ENCODE results near the gene MELTF. TPM values are rescaled to one million over a fixed set of nuclear protein-coding genes. Genes with fewer than 3 reads are reported as not detected.

The MELTF gene
- polyA plus RNA-seq, 1 experiment = 1.8 TPM

DNA sequence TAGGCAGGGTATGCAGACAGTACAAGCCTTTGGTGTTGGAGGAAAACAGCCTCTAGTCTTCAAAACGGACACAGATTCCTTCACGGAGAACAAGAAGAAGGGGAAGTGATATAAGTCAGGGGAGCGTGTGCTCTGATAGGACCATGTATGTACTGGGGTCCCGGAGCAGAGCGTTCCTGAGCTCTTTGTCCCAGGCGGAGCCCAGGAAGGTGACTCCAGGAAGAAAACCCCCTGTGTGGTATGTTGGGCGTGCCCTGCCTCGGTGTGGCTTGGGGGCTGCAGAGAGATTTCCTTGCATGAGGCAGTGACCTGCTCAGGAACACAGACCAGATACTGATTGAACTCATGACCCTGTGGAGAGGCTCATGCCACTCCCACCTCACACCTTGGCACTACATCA is 21.7 kb downstream of the MELTF start:
- DNase-seq (ENCODE audit: low read depth) = no peak
- ChIA-PET CTCF (interaction anchor here (2.5 kb wide), 1 partner anchor 22 kb away, joined by 12 read pairs; the partner anchor contains the start of gene MELTF), POLR2A (no interaction called here)
- Histone ChIP-seq H3K36me3 (ENCODE audit: control insufficient read depth, insufficient read depth, low read length) (no peaks in the 10 kb centered on the region), H3K4me3 (ENCODE audit: low read depth, low read length) (no peak overlapping the region), H3K27me3 (ENCODE audit: control insufficient read depth, insufficient read depth, low read length) (no peaks in the 10 kb centered on the region)
- TF ChIP-seq, protein P1, sequence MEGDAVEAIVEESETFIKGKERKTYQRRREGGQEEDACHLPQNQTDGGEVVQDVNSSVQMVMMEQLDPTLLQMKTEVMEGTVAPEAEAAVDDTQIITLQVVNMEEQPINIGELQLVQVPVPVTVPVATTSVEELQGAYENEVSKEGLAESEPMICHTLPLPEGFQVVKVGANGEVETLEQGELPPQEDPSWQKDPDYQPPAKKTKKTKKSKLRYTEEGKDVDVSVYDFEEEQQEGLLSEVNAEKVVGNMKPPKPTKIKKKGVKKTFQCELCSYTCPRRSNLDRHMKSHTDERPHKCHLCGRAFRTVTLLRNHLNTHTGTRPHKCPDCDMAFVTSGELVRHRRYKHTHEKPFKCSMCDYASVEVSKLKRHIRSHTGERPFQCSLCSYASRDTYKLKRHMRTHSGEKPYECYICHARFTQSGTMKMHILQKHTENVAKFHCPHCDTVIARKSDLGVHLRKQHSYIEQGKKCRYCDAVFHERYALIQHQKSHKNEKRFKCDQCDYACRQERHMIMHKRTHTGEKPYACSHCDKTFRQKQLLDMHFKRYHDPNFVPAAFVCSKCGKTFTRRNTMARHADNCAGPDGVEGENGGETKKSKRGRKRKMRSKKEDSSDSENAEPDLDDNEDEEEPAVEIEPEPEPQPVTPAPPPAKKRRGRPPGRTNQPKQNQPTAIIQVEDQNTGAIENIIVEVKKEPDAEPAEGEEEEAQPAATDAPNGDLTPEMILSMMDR (IDR thresholded peaks at IDR 0.05; ENCODE audit: insufficient read depth, low read depth, low read length) = no peak

DNA sequence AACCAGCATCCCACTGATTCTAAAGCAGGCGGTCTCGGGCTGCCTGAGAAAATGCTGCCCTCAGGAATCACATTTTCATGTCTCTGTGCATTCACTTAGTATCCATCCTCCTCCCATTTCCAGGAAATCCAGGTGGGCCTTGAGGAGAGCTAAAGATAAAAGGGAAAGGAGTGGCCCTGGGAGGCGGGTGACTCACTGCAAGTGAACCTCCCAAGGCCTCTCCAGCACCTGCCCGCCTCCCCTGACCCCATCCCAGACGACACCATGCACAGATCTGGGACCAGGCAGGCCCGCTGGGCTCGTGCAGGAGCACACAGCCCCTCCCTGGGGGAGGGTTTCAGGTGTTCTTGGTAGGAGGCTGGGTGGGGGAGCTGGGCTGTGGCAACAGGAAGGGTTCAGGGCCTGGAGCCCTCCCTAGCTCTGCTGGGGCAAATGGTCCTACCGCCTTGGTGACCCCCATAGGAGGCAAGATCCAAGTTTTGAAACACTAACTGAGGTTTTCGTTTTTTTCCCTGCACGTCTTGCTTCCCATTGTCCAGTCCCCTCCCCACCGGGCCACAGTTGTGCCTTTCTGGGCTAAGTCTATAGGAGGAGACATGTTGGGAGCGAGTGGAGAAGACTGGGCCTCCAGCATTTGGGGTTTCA is 22.2 kb downstream of the MELTF start:
- TF ChIP-seq, protein P1 (IDR thresholded peaks at IDR 0.05; ENCODE audit: insufficient read depth, low read depth, low read length) = no peak
- ChIA-PET POLR2A (no interaction called here), CTCF (interaction anchor here (1.5 kb wide), 1 partner anchor 22 kb away, joined by 8 read pairs; the partner anchor contains the start of gene MELTF)
- Histone ChIP-seq H3K4me3 (ENCODE audit: low read depth, low read length) (no peak overlapping the region), H3K36me3 (ENCODE audit: control insufficient read depth, insufficient read depth, low read length) (no peaks in the 10 kb centered on the region), H3K27me3 (ENCODE audit: control insufficient read depth, insufficient read depth, low read length) (no peaks in the 10 kb centered on the region)
- DNase-seq (ENCODE audit: low read depth) = no peak

DNA sequence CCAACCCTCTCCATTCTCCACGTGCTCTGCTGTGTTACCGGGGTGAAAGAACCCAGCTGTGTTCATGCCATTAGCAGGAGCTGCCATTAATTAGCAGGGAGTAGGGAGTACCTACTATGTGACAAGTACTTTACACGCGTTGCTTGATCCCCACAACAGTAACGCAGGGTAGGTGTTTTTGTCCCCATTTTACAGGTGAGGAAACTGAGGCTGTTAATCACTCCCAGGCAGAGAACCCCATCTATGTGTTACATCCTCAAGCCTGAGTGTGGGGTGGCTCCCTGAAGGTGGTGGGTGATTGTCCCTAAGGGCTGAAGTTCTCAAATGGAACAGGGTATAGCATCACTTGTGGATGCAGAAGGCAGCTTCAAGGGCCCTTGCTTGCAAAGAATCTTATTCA is 22.8 kb downstream of the MELTF start:
- DNase-seq (ENCODE audit: low read depth) = no peak
- CTCF ChIA-PET = interaction anchor here (1.5 kb wide), 1 partner anchor 23 kb away, joined by 8 read pairs; the partner anchor contains the start of gene MELTF
- no peaks in the 10 kb centered on the region for H3K27me3 ChIP-seq (ENCODE audit: control insufficient read depth, insufficient read depth, low read length)
- H3K4me3 ChIP-seq (ENCODE audit: low read depth, low read length) = no peak overlapping the region
- H3K36me3 ChIP-seq (ENCODE audit: control insufficient read depth, insufficient read depth, low read length) = no peaks in the 10 kb centered on the region
- TF ChIP-seq, protein P1 (IDR thresholded peaks at IDR 0.05; ENCODE audit: insufficient read depth, low read depth, low read length) = no peak
- POLR2A ChIA-PET = no interaction called here

DNA sequence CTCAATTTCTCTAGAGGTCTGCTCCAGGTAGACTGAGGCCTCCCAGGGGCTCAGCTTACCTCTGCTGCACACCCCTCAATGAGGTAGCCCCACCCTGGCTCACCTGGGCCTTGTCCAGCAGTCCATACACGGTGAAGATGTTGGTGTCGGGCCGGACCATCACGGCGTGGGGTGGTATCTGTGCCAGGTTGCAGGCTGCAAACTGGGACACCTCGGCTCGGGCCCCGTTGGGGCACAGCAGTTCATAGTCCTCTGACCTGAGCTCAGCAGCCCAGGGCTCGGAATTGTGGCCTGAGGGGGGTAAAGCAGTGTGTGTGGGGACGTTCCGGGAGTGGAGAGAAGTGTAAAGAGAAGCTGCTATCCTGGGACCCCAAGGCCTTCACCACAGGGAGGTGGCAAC is 23.2 kb downstream of the MELTF start:
- no peaks in the 10 kb centered on the region for H3K36me3 ChIP-seq (ENCODE audit: control insufficient read depth, insufficient read depth, low read length)
- no peak for DNase-seq (ENCODE audit: low read depth)
- no peak overlapping the region for H3K4me3 ChIP-seq (ENCODE audit: low read depth, low read length)
- CTCF ChIA-PET = interaction anchor here (1.5 to 2.8 kb wide), 3 partner anchors 13 to 28 kb away, joined by 3 to 8 read pairs (median 5); partner anchors contain the start of gene MELTF
- no peaks in the 10 kb centered on the region for H3K27me3 ChIP-seq (ENCODE audit: control insufficient read depth, insufficient read depth, low read length)
- TF ChIP-seq, protein P1 (IDR thresholded peaks at IDR 0.05; ENCODE audit: insufficient read depth, low read depth, low read length) = no peak
- POLR2A ChIA-PET = no interaction called here

DNA sequence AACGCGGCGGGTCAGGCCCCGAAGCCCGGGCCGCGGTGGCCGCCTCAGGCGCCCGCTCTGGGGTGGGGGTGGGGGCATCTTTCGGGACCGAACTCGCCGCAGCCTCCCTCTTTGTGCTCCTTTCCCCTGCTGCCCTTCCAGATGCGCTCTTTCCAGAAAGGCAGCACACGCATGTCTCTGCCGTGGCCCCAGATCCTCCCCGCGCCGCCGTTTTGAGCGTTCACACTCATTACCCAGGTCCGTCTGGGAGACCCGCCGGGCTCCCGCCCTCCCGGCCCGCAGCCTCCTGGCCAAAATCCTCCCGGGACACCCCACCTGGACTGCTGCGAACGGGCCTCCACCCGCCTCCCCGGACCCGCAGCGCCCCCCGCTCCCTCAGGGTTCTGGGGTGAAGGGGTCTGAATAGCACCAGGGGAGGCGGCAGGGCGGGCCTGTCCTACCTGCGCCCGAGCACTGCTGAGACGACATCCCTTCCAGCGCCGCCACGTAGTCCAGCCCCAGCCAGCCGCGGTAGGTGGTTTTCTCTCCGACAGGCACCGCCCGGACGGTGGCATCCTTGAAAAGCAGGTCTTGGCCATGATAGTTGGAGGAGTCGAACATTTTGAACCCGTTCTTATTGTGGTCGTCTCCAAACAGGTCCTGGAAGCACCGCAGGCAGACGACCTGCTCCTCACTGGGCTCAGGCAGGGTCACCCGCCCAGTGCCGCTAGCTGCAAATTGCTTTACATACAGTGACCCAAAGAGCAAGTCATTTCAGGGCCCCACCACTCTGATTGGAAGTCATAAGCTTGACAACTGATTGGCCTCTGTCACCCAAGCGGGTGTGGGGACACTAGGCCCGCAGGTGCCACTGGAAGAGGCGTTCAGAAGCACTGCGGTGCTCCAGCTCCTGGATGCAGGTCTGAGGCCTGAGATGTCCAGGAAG is 25.9 kb downstream of the MELTF start:
- CTCF ChIA-PET = interaction anchor here (0.7 to 2.8 kb wide), 18 partner anchors 8 to 596 kb away, joined by 3 to 15 read pairs (median 4); partner anchors contain the start of gene MELTF
- H3K36me3 ChIP-seq (ENCODE audit: control insufficient read depth, insufficient read depth, low read length) = no peaks in the 10 kb centered on the region
- peak overlapping the region; percentile 59 for H3K4me3 ChIP-seq (ENCODE audit: low read depth, low read length)
- no peaks in the 10 kb centered on the region for H3K27me3 ChIP-seq (ENCODE audit: control insufficient read depth, insufficient read depth, low read length)
- POLR2A ChIA-PET = no interaction called here
- TF ChIP-seq, protein P1 (IDR thresholded peaks at IDR 0.05; ENCODE audit: insufficient read depth, low read depth, low read length) = no peak
- no peak for DNase-seq (ENCODE audit: low read depth)

Measured in BJ (cell line).